HG02973 (cell line): ENCODE data around the gene DOCK2.
A peak's percentile ranks its signal among the peaks of the same experiment; 100 is the strongest.

Experiments used
- ATAC-seq: cut with Tn5 transposase; IDR thresholded peaks from one replicate; pipeline ENCODE4 v1.9.1; 2021; ENCODE audit warnings: moderate library complexity; ENCODE audit not compliant: unreplicated experiment

The DOCK2 gene

GRCh38 chr5:169682026-169682425 is 45.0 kb downstream of the DOCK2 start:
- no peak for ATAC-seq

- ATAC-seq: peak; percentile 71
Measured at GRCh38 chr5:169686137-169686536, 49.1 kb downstream of the DOCK2 start.

- ATAC-seq: no peak
Measured at GRCh38 chr5:169688106-169688505, 51.0 kb downstream of the DOCK2 start.

GRCh38 chr5:169691471-169691870 is 54.4 kb downstream of the DOCK2 start:
- ATAC-seq: no peak

- ATAC-seq: no peak
Measured at GRCh38 chr5:169694091-169694625, 57.1 kb downstream of the DOCK2 start.

GRCh38 chr5:169695025-169695625 is 58.0 kb downstream of the DOCK2 start:
- no peak for ATAC-seq

GRCh38 chr5:169695919-169696490 is 58.9 kb downstream of the DOCK2 start:
- no peak for ATAC-seq

GRCh38 chr5:169696621-169697510 is 59.8 kb downstream of the DOCK2 start:
- ATAC-seq: no peak

- no peak for ATAC-seq
Measured at GRCh38 chr5:169697511-169697890, 60.4 kb downstream of the DOCK2 start.

- ATAC-seq: no peak
Measured at GRCh38 chr5:169697976-169698375, 60.9 kb downstream of the DOCK2 start.

GRCh38 chr5:169700611-169701010 is 63.5 kb downstream of the DOCK2 start:
- ATAC-seq: no peak

- no peak for ATAC-seq
Measured at GRCh38 chr5:169701910-169702451, 64.9 kb downstream of the DOCK2 start.

- peak; percentile 85 for ATAC-seq
Measured at GRCh38 chr5:169702693-169703481, 65.8 kb downstream of the DOCK2 start.

GRCh38 chr5:169703813-169704212 is 66.7 kb downstream of the DOCK2 start:
- ATAC-seq: no peak

- no peak for ATAC-seq
Measured at GRCh38 chr5:169705322-169705721, 68.2 kb downstream of the DOCK2 start.

GRCh38 chr5:169706071-169706470 is 69.0 kb downstream of the DOCK2 start:
- no peak for ATAC-seq

- no peak for ATAC-seq
Measured at GRCh38 chr5:169706758-169707450, 69.8 kb downstream of the DOCK2 start.

GRCh38 chr5:169707686-169708085 is 70.6 kb downstream of the DOCK2 start:
- no peak for ATAC-seq

GRCh38 chr5:169710675-169711074 is 73.6 kb downstream of the DOCK2 start:
- no peak for ATAC-seq

GRCh38 chr5:169711551-169712225 is 74.6 kb downstream of the DOCK2 start:
- no peak for ATAC-seq
